Ishikawa (cell line): ENCODE data around the gene IL1RAPL1.

ENCODE experiments used
- CEBPB ChIP-seq: IDR thresholded peaks from 2 replicates; pipeline ENCODE4 v1.6.1; 2012
- CREB1 ChIP-seq: IDR thresholded peaks from 2 replicates; pipeline ENCODE4 v1.6.1; 2012; ENCODE audit warnings: low read depth
- EGR1 ChIP-seq: IDR thresholded peaks from 2 replicates; pipeline ENCODE4 v1.6.1; 2012
- EP300 ChIP-seq: IDR thresholded peaks from 2 replicates; pipeline ENCODE4 v1.6.1; 2012; ENCODE audit warnings: borderline replicate concordance
- FOXM1 ChIP-seq: IDR thresholded peaks from 2 replicates; pipeline ENCODE4 v1.6.1; 2012; ENCODE audit warnings: low read depth, borderline replicate concordance
- NFIC ChIP-seq: IDR thresholded peaks from 2 replicates; pipeline ENCODE4 v1.6.1; 2012
- RAD21 ChIP-seq: IDR thresholded peaks from 2 replicates; pipeline ENCODE4 v1.6.1; 2012; ENCODE audit warnings: low read depth
- TAF1 ChIP-seq: IDR thresholded peaks from 2 replicates; pipeline ENCODE4 v1.6.1; 2012; ENCODE audit warnings: low read depth, mild to moderate bottlenecking
- TCF12 ChIP-seq: IDR thresholded peaks from 2 replicates; pipeline ENCODE4 v1.6.1; 2012; ENCODE audit warnings: low read depth
- TEAD4 ChIP-seq: IDR thresholded peaks from 2 replicates; pipeline ENCODE4 v1.6.1; 2012
- YY1 ChIP-seq: IDR thresholded peaks from 2 replicates; pipeline ENCODE4 v1.6.1; 2012; ENCODE audit warnings: low read depth
- ZBTB7A ChIP-seq: IDR thresholded peaks from 2 replicates; pipeline ENCODE4 v1.6.1; 2012; ENCODE audit warnings: low read depth
- TF ChIP-seq, protein P1 (sequence below): IDR thresholded peaks from 2 replicates; pipeline ENCODE4 v1.6.1; 2012; ENCODE audit warnings: low read depth, mild to moderate bottlenecking
- TF ChIP-seq, protein P2 (sequence below): IDR thresholded peaks from 2 replicates; pipeline ENCODE4 v1.6.1; 2012
- TF ChIP-seq, protein P3 (sequence below): IDR thresholded peaks from 2 replicates; pipeline ENCODE4 v1.6.1; 2012

IL1RAPL1 gene

DNA sequence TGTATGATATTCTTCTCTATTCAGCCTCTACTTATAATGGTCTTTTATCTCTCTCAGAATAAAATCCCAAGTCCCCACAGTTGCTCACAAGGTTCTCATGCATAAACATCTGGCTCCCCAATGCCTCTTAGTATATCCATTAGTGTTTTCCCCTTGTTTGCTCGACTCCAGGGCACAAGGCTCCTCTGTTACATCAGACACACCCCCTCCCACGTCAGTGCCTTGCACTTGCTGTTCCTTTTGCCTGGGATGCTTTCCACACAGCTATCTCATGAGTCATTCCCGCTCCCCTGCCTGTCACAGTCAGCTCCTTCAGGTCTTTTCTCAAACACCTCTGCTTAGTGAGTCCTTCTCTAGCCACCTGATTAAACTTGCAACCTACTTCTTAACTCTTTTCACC is 260.2 kb downstream of the IL1RAPL1 start:
- TF ChIP-seq CREB1 (no peak), YY1 (no peak), EGR1 (no peak), EP300 (no peak), TCF12 (no peak), TEAD4 (no peak), ZBTB7A (no peak)
- TF ChIP-seq, protein P1, sequence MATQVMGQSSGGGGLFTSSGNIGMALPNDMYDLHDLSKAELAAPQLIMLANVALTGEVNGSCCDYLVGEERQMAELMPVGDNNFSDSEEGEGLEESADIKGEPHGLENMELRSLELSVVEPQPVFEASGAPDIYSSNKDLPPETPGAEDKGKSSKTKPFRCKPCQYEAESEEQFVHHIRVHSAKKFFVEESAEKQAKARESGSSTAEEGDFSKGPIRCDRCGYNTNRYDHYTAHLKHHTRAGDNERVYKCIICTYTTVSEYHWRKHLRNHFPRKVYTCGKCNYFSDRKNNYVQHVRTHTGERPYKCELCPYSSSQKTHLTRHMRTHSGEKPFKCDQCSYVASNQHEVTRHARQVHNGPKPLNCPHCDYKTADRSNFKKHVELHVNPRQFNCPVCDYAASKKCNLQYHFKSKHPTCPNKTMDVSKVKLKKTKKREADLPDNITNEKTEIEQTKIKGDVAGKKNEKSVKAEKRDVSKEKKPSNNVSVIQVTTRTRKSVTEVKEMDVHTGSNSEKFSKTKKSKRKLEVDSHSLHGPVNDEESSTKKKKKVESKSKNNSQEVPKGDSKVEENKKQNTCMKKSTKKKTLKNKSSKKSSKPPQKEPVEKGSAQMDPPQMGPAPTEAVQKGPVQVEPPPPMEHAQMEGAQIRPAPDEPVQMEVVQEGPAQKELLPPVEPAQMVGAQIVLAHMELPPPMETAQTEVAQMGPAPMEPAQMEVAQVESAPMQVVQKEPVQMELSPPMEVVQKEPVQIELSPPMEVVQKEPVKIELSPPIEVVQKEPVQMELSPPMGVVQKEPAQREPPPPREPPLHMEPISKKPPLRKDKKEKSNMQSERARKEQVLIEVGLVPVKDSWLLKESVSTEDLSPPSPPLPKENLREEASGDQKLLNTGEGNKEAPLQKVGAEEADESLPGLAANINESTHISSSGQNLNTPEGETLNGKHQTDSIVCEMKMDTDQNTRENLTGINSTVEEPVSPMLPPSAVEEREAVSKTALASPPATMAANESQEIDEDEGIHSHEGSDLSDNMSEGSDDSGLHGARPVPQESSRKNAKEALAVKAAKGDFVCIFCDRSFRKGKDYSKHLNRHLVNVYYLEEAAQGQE = no peak
- TF ChIP-seq, protein P2, sequence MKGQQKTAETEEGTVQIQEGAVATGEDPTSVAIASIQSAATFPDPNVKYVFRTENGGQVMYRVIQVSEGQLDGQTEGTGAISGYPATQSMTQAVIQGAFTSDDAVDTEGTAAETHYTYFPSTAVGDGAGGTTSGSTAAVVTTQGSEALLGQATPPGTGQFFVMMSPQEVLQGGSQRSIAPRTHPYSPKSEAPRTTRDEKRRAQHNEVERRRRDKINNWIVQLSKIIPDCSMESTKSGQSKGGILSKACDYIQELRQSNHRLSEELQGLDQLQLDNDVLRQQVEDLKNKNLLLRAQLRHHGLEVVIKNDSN = no peak
- TF ChIP-seq, protein P3, sequence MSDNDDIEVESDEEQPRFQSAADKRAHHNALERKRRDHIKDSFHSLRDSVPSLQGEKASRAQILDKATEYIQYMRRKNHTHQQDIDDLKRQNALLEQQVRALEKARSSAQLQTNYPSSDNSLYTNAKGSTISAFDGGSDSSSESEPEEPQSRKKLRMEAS = no peak

DNA sequence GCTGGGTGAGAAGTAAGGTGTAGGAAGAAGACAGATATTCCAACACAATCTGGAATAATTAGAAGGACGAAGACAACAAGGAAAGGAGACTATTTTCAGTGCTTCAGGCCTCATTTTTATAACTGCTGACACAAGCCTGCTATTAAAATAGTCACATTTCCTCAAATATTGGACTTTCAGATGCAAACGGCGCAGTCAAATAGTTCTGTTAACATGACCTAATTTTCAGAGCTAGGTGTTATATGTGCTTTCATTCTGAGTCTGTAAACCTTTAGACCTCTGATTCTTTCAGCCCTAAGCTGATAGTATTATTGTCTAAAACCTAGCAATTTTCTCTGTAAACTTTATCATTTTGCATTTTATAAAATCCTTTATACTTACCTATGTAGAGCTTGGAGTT is 261.5 kb downstream of the IL1RAPL1 start:
- TF ChIP-seq EGR1 = no peak
- no peak for TF ChIP-seq NFIC
- no peak for TF ChIP-seq FOXM1
- no peak for TF ChIP-seq TEAD4
- TF ChIP-seq, protein P3 = no peak
- no peak for TF ChIP-seq EP300
- TF ChIP-seq, protein P2 = no peak
- TF ChIP-seq ZBTB7A = no peak
- TF ChIP-seq RAD21 = no peak
- no peak for TF ChIP-seq YY1
- no peak for TF ChIP-seq CEBPB
- TF ChIP-seq TCF12 = no peak
- TF ChIP-seq, protein P1 = no peak
- no peak for TF ChIP-seq TAF1
- TF ChIP-seq CREB1 = no peak

DNA sequence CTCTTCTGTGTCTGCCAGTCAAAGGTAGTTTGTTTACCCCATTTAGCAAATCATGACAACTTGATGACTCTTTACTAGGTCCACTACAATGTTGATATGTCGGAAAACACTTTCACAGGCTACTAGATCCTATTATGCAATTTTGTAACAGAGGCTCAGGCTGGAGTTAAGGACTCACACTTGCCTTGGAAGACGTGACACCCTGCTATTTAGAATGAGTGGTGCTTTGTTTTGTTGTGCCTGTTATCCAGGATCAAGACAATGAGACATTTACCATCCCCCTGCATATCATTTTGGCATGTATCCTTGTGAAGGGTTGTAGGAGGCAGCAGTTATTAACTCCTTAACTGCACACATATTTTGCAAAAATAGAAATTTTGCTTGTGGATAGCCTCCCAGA is 263.7 kb downstream of the IL1RAPL1 start:
- TF ChIP-seq, protein P2 = no peak
- no peak for TF ChIP-seq TCF12
- TF ChIP-seq RAD21 = no peak
- no peak for TF ChIP-seq EP300
- TF ChIP-seq, protein P3 = no peak
- no peak for TF ChIP-seq TAF1
- TF ChIP-seq CREB1 = no peak
- TF ChIP-seq, protein P1 = no peak
- TF ChIP-seq ZBTB7A = no peak
- no peak for TF ChIP-seq TEAD4
- no peak for TF ChIP-seq EGR1
- TF ChIP-seq FOXM1 = no peak
- TF ChIP-seq NFIC = no peak
- no peak for TF ChIP-seq CEBPB
- TF ChIP-seq YY1 = no peak

DNA sequence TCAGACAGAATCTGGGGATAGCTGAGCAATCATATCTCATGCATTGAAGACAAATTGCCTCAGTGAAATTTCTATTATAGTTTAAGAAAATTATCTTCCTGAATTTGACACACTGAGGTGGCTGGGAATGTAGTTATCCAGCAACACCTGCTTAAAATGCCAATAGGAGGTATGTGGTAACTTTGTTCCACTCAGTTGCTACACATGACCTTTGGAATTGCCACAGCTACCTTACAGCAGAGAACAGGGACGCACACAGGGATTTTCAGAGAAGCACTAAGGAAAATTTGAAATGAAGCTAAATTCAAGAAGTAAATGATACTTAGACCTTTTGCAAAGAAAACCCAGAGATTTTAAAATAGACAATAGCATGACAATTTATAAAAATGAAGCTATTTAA is 264.6 kb downstream of the IL1RAPL1 start:
- TF ChIP-seq NFIC = no peak
- TF ChIP-seq EGR1 = no peak
- no peak for TF ChIP-seq TCF12
- TF ChIP-seq, protein P3 = no peak
- no peak for TF ChIP-seq EP300
- no peak for TF ChIP-seq TAF1
- TF ChIP-seq RAD21 = no peak
- no peak for TF ChIP-seq CEBPB
- TF ChIP-seq FOXM1 = no peak
- TF ChIP-seq ZBTB7A = no peak
- TF ChIP-seq, protein P2 = no peak
- no peak for TF ChIP-seq YY1
